ENCODE results near the gene TRIM14. TPM values are rescaled to one million over a fixed set of nuclear protein-coding genes. Genes with fewer than 3 reads are reported as not detected.

The TRIM14 gene
- total RNA-seq, 1 donor from 2014 or later, result 1.8 TPM

DNA sequence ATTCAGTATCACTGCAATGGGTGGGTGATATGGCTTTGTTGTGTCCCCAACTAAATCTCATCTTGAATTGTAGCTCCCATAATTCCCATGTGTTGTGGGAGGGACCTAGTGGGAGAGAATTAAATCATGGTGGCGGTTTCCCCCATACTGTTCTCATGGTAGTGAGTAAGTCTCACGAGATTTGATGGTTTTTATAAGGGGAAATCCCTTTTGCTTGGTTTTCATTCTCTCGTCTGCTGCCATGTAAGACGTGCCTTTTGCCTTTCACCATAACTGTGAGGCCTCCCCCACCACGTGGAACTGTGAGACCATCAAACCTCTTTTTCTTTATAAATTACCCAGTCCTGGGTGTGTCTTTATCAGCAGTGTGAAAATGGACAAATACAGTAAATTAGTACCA lies 72.0 kb downstream of the TRIM14 start:
- TF ChIP-seq, protein P1, sequence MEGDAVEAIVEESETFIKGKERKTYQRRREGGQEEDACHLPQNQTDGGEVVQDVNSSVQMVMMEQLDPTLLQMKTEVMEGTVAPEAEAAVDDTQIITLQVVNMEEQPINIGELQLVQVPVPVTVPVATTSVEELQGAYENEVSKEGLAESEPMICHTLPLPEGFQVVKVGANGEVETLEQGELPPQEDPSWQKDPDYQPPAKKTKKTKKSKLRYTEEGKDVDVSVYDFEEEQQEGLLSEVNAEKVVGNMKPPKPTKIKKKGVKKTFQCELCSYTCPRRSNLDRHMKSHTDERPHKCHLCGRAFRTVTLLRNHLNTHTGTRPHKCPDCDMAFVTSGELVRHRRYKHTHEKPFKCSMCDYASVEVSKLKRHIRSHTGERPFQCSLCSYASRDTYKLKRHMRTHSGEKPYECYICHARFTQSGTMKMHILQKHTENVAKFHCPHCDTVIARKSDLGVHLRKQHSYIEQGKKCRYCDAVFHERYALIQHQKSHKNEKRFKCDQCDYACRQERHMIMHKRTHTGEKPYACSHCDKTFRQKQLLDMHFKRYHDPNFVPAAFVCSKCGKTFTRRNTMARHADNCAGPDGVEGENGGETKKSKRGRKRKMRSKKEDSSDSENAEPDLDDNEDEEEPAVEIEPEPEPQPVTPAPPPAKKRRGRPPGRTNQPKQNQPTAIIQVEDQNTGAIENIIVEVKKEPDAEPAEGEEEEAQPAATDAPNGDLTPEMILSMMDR (IDR thresholded peaks at IDR 0.05; ENCODE audit: insufficient read depth, low read length, severe bottlenecking), result no peak
- no peak overlapping the region for H3K4me3 ChIP-seq (ENCODE audit: low read depth, low read length)
- FAIRE-seq, result no peak
- DNase-seq (ENCODE audit: low read depth), result no peak
- H3K27me3 ChIP-seq (ENCODE audit: control insufficient read depth, insufficient read depth, low read length), result no peaks in the 10 kb centered on the region
- H3K36me3 ChIP-seq (ENCODE audit: control insufficient read depth, insufficient read depth, low read length), result no peaks in the 10 kb centered on the region

DNA sequence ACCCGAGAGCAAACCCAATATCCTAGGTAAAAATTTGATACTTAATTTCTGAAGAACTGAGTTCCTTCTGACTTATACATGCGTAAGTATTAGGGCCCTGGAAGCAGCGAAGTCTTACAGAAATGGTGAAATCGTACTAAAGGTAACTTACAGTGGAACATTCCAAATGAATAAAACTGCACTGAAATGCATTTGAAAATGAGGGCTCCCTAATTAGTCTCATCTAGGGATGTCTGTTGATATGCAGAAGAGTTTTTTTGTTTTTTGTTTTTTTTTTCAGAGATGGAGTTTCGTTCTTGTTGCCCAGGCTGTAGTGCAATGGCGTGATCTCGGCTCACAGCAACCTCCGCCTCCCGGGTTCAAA lies 72.9 kb downstream of the TRIM14 start:
- TF ChIP-seq, protein P1 (IDR thresholded peaks at IDR 0.05; ENCODE audit: insufficient read depth, low read length, severe bottlenecking), result no peak
- Histone ChIP-seq H3K36me3 (ENCODE audit: control insufficient read depth, insufficient read depth, low read length) (no peaks in the 10 kb centered on the region), H3K27me3 (ENCODE audit: control insufficient read depth, insufficient read depth, low read length) (no peaks in the 10 kb centered on the region), H3K4me3 (ENCODE audit: low read depth, low read length) (no peak overlapping the region)
- FAIRE-seq (no peak), DNase-seq (ENCODE audit: low read depth) (no peak)

DNA sequence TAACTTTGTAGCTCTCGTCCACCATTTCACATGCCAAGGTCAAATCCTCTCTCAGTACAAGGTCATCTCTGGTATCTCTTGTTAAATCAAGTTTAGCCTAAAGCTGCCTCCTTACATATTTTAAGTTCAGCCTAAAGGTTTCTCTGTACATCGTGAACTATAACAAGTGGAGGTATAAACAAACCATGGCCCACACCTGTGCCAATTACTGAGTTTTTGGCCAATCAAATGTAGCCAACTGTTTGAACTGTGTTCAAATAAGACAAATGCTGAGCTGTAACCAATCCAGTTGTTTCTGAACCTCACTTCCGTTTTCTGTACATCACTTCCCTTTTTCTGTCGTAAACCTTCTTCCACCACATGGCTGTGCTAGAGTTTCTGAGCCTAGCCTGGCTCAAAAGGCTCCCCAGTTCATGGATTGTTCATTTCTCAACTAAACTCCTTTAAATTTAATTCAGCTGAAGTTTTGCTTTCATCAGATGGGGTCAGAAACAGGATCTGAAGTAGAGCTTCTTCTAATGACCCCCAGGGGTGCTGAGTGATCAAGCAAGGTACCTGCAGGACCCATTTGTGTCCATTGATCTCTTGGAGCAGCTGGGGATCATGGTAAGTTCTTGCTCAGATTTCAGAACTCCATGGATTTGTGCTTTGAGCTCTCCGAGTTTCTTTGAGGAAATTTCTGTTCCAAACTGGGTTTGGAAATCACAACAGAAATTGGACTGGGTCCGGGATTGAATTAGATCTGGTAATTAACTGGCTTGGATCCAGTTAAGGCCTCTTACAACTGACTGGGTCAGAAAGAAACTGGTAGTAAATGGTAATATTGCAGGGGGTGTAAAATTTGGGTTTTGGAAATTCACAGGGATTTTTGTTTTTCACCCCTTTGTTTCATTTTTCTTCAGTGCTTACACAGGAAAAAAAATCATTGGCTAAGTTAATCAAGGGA lies 73.5 kb downstream of the TRIM14 start:
- FAIRE-seq, result no peak
- H3K4me3 ChIP-seq (ENCODE audit: low read depth, low read length), result no peak overlapping the region
- no peaks in the 10 kb centered on the region for H3K27me3 ChIP-seq (ENCODE audit: control insufficient read depth, insufficient read depth, low read length)
- H3K36me3 ChIP-seq (ENCODE audit: control insufficient read depth, insufficient read depth, low read length), result no peaks in the 10 kb centered on the region
- DNase-seq (ENCODE audit: low read depth), result no peak
- TF ChIP-seq, protein P1 (IDR thresholded peaks at IDR 0.05; ENCODE audit: insufficient read depth, low read length, severe bottlenecking), result no peak

DNA sequence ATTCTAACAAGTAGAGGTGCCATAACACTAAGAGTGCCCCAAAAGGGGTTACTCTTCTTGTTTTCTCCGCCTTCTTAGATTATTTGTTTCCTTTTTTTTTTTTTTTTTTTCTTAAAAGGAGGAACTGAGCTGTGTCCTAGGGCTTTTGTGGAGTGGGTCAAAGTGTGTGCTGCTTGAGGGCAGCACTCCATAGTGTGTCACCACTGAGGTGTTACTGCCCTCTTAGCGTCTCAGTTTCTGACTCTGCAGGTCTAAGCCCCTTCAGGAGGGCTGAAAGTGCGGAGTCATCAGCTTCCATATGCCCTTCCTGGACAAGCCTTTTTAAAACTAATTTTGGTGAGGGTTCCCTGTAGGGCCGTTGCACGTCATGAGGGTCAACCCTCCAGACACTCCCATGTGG lies 75.1 kb downstream of the TRIM14 start:
- H3K36me3 ChIP-seq (ENCODE audit: control insufficient read depth, insufficient read depth, low read length), result no peaks in the 10 kb centered on the region
- TF ChIP-seq, protein P1 (IDR thresholded peaks at IDR 0.05; ENCODE audit: insufficient read depth, low read length, severe bottlenecking), result no peak
- FAIRE-seq (no peak), DNase-seq (ENCODE audit: low read depth) (no peak)
- no peak overlapping the region for H3K4me3 ChIP-seq (ENCODE audit: low read depth, low read length)
- no peaks in the 10 kb centered on the region for H3K27me3 ChIP-seq (ENCODE audit: control insufficient read depth, insufficient read depth, low read length)

DNA sequence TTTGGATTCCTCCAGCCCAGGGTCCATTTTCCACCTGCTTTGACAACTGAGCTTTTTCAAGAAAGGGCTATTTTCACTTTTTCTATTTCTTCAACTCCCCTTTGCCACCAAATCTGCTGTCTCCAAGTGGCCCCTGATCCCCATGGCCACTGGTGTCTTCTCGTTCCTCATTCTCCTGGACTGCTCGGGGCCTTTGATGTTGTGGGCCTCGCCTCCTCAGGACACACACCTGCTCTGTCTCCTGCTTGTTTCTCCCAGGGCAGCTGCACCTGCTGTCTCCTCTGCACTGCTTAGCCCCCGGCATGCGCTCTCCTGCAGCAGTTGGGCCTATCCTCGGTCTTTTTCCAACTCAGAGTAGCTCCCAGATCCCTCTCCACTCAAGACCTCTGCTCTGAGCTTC lies 78.8 kb downstream of the TRIM14 start:
- TF ChIP-seq, protein P1 (IDR thresholded peaks at IDR 0.05; ENCODE audit: insufficient read depth, low read length, severe bottlenecking), result no peak
- Histone ChIP-seq H3K27me3 (ENCODE audit: control insufficient read depth, insufficient read depth, low read length) (no peaks in the 10 kb centered on the region), H3K36me3 (ENCODE audit: control insufficient read depth, insufficient read depth, low read length) (no peaks in the 10 kb centered on the region), H3K4me3 (ENCODE audit: low read depth, low read length) (no peak overlapping the region)
- DNase-seq (ENCODE audit: low read depth) (no peak), FAIRE-seq (no peak)

All from bronchial epithelial cell (primary cell).